GM10248 (cell line): ENCODE results near the gene PXN.
"Not testable (repeated sequence)": the region's sequence is repeated elsewhere in the genome, so short reads cannot be mapped to it uniquely, and the experiment has no call there.

Source experiments
- CTCF ChIA-PET: fragments of 300-600 bp; sonication (Branson Sonifier 250); formaldehyde crosslinking; extraction: SDS; loops from one replicate; lab custom pipeline; 2021; ENCODE audit warnings: antibody characterized with exemption; lab: Yijun Ruan, JAX
- POLR2A ChIA-PET: fragments of 350-650 bp; sonication (Branson Sonifier 250); formaldehyde crosslinking; extraction: SDS; loops from one replicate; lab custom pipeline; 2020; ENCODE audit warnings: antibody characterized with exemption; lab: Yijun Ruan, JAX
- DNase-seq: peaks from one replicate; pipeline ENCODE4 v3.0.0; 2012; ENCODE audit errors: extremely low spot score
- CTCF ChIP-seq: IDR thresholded peaks from 2 replicates; pipeline ENCODE4 v1.5.1; 2012; ENCODE audit warnings: mild to moderate bottlenecking, low read depth; ENCODE audit errors: extremely low read depth, missing control alignments, control extremely low read depth

PXN gene

GRCh38 chr12:120216742-120217605 lies 48.6 kb downstream of the PXN start:
- DNase-seq: no peak
- TF ChIP-seq CTCF: no peak
- ChIA-PET CTCF (interaction anchor here (1.2 to 1.3 kb wide), 3 partner anchors 10 to 18 kb away, joined by 4 to 9 read pairs (median 4); no protein-coding TSS in a partner anchor), POLR2A (interaction anchor here (0.7 to 1.9 kb wide), 2 partner anchors 13 to 16 kb away, joined by 3 to 8 read pairs; partner anchors contain the start of gene RPLP0)

GRCh38 chr12:120215766-120216735 lies 49.5 kb downstream of the PXN start:
- no peak for DNase-seq
- TF ChIP-seq CTCF: no peak
- CTCF ChIA-PET: interaction anchor here (1.2 to 1.3 kb wide), 3 partner anchors 11 to 19 kb away, joined by 4 to 9 read pairs (median 4); no protein-coding TSS in a partner anchor
- POLR2A ChIA-PET: interaction anchor here (0.6 to 1.9 kb wide), 2 partner anchors 8 to 15 kb away, joined by 3 to 8 read pairs; partner anchors contain the start of gene RPLP0

GRCh38 chr12:120215357-120215735 lies 50.2 kb downstream of the PXN start:
- ChIA-PET CTCF (no interaction called here), POLR2A (no interaction called here)
- no peak for DNase-seq
- TF ChIP-seq CTCF: no peak

GRCh38 chr12:120214626-120215356 lies 50.7 kb downstream of the PXN start:
- no peak for TF ChIP-seq CTCF
- ChIA-PET POLR2A (no interaction called here), CTCF (no interaction called here)
- DNase-seq: no peak

- POLR2A ChIA-PET: no interaction called here
- TF ChIP-seq CTCF: no peak
- DNase-seq: no peak
- CTCF ChIA-PET: interaction anchor here (1.9 kb wide), 1 partner anchor 14 kb away, joined by 7 read pairs; no protein-coding TSS in a partner anchor
Measured at GRCh38 chr12:120213758-120214157, 51.8 kb downstream of the PXN start.

GRCh38 chr12:120213182-120213581 lies 52.3 kb downstream of the PXN start:
- CTCF ChIA-PET: interaction anchor here (1.5 to 1.9 kb wide), 3 partner anchors 12 to 15 kb away, joined by 3 to 7 read pairs (median 5); partner anchors contain the start of gene RPLP0
- DNase-seq, POLR2A ChIA-PET: not testable (repeated sequence)
